Inflammatory macrophage (primary cell): ENCODE data around the gene USP14.
"Not testable (repeated sequence)": the region's sequence is repeated elsewhere in the genome, so short reads cannot be mapped to it uniquely, and the experiment has no call there.

Source experiments
- DNase-seq, 2 donors: peaks; one replicate each; pipeline ENCODE4 v3.0.0-alpha.2; 2020 to 2022
- total RNA-seq, 18 experiments: gene quantifications; one replicate each; lab custom pipeline; 2026; ENCODE audit warnings: mixed read lengths in 6 of 18, inconsistent platforms in 2 of 18; lab: John Stamatoyannopoulos, UW

USP14 gene
- total RNA-seq, result 16.6 to 148 (median 31.4) reads per million in 18 experiments

DNA sequence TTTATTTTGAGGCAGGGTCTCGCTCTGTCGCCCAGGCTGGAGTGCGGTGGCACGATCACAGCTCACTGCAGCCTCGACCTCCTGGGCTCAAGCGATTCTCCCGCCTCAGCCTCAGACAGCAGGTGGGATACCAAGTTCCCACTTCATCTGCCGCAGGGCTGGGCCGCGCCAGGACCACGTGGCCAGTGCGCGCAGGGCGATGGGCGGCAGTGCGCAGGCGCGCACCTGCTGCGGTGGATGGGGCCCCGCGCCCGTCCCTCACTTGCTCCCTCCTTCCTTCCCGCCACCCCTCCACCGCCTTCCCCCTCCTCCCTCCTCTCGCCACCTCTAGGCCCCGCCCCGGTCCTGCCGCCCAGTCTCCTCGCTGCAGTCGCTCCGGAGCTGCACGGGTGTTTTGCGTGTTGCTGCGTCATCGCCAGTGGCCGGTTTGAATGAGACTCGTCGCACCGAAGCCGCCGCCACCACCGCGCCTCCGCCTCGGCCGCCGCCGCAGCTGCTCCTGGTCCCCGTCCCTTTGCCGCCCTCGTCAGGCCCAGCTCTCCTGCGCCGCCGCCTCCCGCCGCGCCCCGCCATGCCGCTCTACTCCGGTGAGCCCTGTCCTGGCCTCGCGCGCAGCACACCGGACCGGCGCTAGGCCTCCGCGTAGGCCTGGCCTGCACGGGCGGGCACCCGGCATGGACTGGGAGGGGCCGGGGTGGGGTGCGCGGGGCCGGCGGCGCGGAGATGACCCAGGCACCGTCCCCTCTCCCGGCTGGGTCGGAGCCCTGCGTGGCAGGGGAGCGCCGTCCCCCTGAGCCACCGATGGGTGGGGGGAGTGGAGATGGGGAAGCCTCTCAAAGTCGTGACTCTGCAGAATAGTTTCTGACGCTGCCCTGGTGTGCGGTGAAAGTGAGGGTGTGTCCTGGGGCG, at the start of gene USP14:
TSS of gene USP14 (plus strand) at position 430 of the 909 bp plus-strand sequence. CDS start at position 572, 142 bp downstream.
- peak; percentile 92 for DNase-seq

DNA sequence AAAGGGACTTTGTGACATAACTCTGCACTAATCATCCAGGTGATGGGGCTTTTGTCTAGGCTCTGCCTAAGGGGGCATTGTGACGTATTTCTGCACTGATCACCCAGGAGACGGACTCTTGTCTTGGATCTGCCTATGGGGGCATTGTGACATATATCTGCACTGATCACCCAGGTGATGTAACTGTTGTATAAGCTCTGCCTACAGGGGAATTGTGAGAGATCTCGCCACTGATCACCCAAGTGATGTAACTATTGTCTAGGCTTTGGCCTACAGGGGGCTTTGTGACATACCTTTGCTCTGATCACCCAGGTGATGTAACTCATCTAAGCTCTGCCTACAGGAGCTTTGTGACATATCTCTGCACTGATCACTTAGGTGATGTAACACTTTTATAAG, 49.7 kb upstream of the USP14 start:
- not testable (repeated sequence) for DNase-seq

GRCh38 chr18:109130-109921, 49.0 kb upstream of the USP14 start:
- peak; percentile 2 to 13 for DNase-seq

DNA sequence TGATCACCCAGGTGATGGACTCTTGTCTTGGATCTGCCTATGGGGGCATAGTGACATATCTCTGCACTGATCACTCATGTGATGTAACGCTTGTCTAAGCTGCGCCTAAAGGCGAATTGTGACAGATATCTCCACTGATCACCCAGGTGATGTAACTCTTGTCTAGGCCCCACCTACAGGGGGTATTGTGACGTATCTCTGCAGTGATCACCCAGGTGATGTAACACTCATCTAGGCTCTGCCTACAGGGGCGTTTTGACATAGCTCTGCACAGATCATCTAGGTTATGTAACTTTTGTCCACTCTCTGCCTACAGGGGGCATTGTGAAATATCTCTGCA, 48.5 kb upstream of the USP14 start:
- DNase-seq, result not testable (repeated sequence)

DNA sequence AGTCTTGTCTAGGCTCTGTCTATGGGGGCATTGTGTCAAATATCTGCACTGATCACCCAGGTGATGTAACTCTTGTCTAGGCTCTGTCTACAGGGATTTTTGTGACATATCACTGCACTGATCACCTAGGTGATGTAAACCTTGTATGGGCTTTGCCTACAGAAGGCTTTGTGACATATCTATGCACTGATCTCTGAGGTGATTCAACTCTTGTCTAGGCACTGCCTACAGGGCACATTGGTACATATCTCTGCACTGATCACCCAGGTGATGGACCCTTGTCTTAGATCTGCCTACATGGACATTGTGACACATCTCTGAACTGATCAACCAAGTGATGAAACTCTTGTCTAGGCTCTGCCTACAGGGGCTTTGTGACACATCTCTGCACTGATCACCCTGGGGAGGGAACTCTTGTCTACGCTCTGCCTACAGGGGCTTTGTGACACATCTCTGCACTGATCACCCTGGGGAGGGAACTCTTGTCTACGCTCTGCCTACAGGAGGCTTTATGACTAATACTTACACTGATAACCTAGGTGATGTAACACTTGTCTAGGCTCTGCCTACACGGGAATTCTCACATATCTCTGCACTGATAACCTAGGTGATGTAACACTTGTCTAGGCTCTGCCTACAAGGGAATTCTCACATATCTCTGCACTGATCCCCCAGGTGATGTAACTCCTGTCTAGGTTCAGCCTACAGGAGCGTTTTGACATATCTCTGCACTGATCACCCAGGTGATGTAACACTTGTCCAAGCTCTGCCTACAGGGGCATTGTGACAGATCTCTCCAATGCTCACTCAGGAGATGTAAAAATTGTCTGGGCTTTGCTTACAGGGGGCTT, 47.8 kb upstream of the USP14 start:
- not testable (repeated sequence) for DNase-seq

GRCh38 chr18:111306-112014, 46.9 kb upstream of the USP14 start:
- DNase-seq, result peak; percentile 14 to 18

- DNase-seq, result not testable (repeated sequence)
Measured at GRCh38 chr18:112015-112733, 46.2 kb upstream of the USP14 start.

DNA sequence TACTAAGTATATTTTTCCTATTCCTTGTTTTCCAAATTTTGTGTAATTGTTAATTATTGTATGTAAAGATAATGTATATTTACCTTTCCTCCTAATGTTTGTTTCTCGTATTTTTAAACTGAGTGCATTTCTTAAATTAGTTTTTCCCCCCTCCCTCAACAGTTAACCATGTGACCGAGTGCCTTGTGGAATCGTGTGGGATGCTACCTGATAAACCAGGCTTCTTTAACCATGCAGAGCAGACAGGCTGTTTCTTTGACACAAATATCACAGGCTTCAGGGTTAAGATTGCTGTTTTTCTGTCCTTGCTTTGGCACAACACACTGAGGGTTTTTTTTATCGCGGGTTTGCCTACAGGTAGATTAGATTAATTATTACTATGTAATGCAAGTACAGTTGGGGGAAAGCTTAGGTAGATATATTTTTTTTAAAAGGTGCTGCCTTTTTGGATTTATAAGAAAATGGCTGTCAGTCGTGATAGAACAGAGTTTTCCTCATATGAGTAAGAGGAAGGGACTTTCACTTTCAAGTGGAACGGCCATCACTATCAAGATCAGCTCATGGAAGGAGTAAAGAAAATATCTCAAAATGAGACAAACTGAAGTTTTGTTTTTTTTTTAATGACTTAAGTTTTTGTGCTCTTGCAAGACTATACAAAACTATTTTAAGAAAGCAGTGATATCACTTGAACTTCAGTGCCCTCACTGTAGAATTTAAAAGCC, 37.7 kb upstream of the USP14 start:
- not testable (repeated sequence) for DNase-seq

DNA sequence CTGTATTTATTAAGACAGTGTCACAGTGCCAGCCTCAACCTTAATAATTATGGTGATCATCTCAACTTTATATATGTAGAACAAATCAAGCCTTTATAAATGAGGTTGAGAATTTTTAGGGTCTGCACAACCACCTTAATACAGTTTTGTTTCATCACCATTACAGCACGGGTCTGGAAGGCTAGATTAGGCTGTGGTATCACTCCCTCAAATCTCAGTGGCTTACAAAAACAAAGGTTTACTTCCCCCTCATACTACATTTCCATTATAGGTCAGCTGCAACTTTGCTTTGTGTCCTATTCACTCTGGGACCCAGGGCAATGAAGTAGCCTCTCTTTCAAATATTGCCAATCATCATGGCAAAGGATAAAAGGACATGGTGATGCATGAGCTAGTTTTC, 23.3 kb upstream of the USP14 start:
- no peak for DNase-seq

DNA sequence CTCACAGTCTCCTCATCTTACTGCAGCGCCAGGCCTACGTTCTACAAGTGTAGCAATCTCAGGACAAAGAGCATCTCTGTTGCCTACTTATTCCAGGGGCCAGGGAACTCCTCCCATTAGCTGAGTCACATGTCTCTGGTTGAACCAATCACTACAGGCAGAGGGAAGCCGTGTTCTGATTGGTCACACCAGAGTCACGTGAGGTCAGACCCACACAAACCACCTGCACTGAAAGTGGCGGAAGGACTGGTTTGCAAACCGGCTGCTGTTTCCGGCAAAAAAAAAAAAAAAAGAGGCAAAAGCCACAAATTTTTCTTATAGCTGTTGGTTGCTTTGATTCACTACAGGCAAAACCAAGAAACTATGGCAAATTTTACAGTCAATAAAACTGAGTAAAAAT, 21.9 kb upstream of the USP14 start:
- no peak for DNase-seq

DNA sequence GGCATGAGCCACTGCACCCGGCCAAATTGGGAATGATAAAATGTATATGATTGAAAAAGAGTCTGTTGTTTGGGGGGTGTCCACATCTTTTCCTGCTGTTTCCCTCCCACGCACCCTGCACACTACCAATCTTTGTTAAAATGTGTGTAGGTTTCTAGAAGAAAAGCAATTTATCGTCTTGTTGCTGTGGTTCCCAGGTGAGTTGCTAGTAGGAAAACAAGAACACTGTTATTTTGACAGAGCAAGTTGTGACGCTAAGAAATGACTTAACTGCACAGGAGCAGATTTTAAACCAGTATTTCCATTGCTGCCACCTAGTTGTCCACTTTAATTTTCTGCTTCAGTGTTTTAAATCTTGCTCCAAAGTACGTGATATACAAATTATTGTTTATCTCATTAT, 21.0 kb upstream of the USP14 start:
- no peak for DNase-seq

DNA sequence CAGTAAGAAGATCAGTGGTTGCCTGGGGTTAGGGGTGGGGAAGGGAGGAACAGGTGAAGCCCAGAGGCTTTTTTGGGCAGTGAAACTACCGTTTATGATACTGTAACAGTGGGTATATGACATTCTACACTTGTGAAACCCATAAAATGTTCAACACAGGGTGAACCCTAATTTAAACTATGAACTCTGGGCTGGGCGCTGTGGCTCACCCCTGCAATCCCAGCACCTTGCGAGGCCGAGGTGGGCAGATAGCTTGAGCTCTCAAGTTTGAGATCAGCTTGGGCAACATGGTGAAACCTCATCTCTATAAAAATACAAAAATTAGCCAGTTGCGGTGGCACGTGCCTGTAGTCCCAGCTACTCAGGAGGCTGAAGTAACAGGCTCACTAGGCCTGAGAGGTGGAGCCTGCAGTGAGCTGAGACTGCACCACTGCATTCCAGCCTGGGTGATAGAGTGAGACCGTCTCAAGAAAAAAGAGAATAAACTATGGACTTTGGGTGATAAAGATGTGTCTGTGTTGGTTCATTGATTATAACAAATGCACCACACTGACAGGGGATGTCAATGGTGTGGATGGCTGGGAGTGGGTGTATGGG, 17.6 kb upstream of the USP14 start:
- DNase-seq, result no peak

- DNase-seq, result not testable (repeated sequence)
Measured at GRCh38 chr18:142624-143296, 15.6 kb upstream of the USP14 start.

- no peak for DNase-seq
Measured at GRCh38 chr18:148841-149240, 9.5 kb upstream of the USP14 start.

DNA sequence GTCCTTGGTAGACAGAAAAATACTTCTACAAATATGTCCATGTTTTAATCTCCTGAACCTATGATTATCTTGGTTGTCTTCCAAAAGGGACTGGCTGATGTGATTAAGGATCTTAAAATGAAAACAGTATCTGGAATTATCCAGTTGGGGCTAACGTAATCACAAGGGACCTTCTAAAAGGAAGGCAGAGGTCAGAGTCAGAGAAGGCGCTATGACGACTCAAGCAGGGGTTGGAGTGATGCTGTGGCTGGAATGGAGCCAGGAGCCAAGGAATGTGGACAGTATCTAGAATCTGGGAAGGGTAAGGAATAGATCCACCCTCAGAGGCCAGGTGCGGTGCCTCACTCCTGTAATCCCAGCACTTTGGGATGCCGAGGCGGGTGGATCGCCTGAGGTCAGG, 4.2 kb upstream of the USP14 start:
- DNase-seq, result no peak

GRCh38 chr18:155688-156087, 2.7 kb upstream of the USP14 start:
- DNase-seq, result no peak

DNA sequence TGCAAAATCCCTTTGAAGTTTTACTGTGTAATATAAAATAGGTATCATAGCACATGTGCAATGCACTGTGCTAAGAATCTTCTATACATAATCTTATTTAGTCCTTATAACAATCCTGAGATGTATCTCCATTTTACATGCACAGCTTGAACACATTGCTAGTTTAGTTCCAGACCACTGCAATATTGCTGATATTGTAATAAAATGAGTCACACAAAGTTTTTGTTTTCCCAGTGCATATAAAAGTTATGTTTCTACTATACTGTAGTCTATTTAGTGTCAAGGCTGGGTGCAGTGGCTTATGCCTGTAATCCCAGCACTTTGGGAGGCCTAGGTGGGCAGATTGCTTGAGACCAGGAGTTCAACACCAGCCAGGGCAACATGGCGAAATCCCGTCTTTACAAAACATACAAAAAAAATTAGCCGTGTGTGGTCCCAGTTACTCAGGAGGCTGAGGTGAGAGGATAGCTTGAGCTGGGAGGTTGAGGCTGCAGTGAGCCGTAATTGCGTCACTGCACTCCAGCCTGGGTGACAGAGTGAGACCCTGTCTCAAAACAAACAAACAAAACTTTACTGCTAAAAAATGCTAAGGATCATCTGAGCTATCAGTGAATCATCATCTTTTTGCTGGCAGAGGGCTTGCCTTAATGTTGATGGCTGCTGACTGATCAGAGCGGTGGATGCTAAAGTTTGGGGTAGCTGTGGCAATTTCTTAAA, 1.7 kb upstream of the USP14 start:
- no peak for DNase-seq

- peak; percentile 7 to 29 for DNase-seq
Measured at GRCh38 chr18:159037-159652, 788 bp downstream of the USP14 start.
